Limb (tissue), 2 donors: ENCODE measurements around the gene C1R.
A peak's percentile ranks its signal among the peaks of the same experiment; 100 is the strongest.
"Not testable (repeated sequence)": the region's sequence is repeated elsewhere in the genome, so short reads cannot be mapped to it uniquely, and the experiment has no call there.

ENCODE experiments used
- DNase-seq, 2 donors: peaks; one replicate each; pipeline ENCODE4 v3.0.0-alpha.2; 2016; ENCODE audit errors: extremely low spot score in 2 of 2

C1R gene

GRCh38 chr12:7068240-7068993, 23.8 kb downstream of the C1R start:
- no peak for DNase-seq

- DNase-seq: no peak
These were observed 25.1 kb downstream of the C1R start for GRCh38 chr12:7067096-7067495.

GRCh38 chr12:7066596-7066995, 25.6 kb downstream of the C1R start:
- no peak for DNase-seq

- DNase-seq: no peak
These were observed 27.1 kb downstream of the C1R start for GRCh38 chr12:7065073-7065623.

GRCh38 chr12:7064516-7064915, 27.7 kb downstream of the C1R start:
- DNase-seq: no peak

- DNase-seq: no peak
These were observed 30.6 kb downstream of the C1R start for GRCh38 chr12:7061596-7061995.

GRCh38 chr12:7061138-7061537, 31.1 kb downstream of the C1R start:
- no peak for DNase-seq

- peak; percentile 55 to 80 for DNase-seq
These were observed 31.8 kb downstream of the C1R start, which contains the start of gene C1S for GRCh38 chr12:7060353-7060954. Gene C1S (plus strand): TSS chr12:7060718. CDS start chr12:7061913, 1,195 bp downstream.

GRCh38 chr12:7059780-7060179, 32.5 kb downstream of the C1R start:
- no peak for DNase-seq

- no peak for DNase-seq
These were observed 33.3 kb downstream of the C1R start for GRCh38 chr12:7058850-7059395.

GRCh38 chr12:7058163-7058845, 33.9 kb downstream of the C1R start:
- no peak for DNase-seq

- not testable (repeated sequence) for DNase-seq
These were observed 36.5 kb downstream of the C1R start for GRCh38 chr12:7055736-7056135.

- no peak for DNase-seq
These were observed 37.3 kb downstream of the C1R start for GRCh38 chr12:7054925-7055324.

GRCh38 chr12:7049973-7050372, 42.3 kb downstream of the C1R start:
- DNase-seq: not testable (repeated sequence)

GRCh38 chr12:7049445-7049951, 42.7 kb downstream of the C1R start:
- DNase-seq: not testable (repeated sequence)

GRCh38 chr12:7047306-7047705, 44.9 kb downstream of the C1R start:
- no peak for DNase-seq

- DNase-seq: no peak
These were observed 45.7 kb downstream of the C1R start for GRCh38 chr12:7046383-7047105.

- no peak for DNase-seq
These were observed 46.3 kb downstream of the C1R start for GRCh38 chr12:7045913-7046312.

- DNase-seq: no peak
These were observed 49.4 kb downstream of the C1R start for GRCh38 chr12:7042842-7043241.

- no peak for DNase-seq
These were observed 52.8 kb downstream of the C1R start for GRCh38 chr12:7039403-7039802.

GRCh38 chr12:7038591-7038990, 53.7 kb downstream of the C1R start:
- no peak for DNase-seq
